Measurements from ENCODE around the gene DIAPH1.

DIAPH1 gene

DNA sequence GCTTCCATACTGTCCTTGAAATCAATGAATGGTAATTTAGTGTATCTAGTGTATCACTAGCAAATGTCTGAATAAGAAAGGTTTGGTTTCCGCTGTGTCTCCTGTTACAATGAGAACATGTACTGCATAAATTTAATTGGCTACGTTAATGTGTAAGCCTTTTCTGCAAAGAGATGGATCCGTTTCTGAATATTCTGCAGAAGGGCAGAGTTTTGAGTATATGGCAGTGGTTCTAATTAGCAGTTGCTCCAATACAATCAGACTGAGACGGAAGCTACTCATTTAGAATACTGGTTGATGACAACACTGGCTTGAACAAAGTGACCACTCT, 134.5 kb downstream of the DIAPH1 start:
- DNase-seq (ENCODE audit: low spot score) = no peak

DNA sequence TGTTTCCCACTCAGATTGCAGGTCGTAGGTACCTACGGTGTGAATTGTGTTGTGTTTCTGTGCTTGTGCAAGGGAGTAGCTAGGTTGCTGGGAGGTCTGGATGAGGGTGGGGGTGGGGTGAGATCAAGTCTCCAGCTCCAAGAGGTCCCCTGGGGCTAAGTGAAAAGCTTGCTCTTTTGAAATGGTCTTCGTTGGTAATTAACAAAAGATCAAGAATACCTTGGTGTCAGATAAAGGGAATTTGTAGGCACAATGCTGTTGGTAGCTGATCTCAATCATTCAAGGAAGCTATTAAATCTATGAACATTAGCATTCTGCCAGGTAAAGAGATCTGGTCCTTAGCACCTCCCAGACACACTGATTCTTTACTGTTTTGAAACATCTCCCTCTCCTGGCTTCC, 134.9 kb downstream of the DIAPH1 start:
- no peak for DNase-seq (ENCODE audit: low spot score)

DNA sequence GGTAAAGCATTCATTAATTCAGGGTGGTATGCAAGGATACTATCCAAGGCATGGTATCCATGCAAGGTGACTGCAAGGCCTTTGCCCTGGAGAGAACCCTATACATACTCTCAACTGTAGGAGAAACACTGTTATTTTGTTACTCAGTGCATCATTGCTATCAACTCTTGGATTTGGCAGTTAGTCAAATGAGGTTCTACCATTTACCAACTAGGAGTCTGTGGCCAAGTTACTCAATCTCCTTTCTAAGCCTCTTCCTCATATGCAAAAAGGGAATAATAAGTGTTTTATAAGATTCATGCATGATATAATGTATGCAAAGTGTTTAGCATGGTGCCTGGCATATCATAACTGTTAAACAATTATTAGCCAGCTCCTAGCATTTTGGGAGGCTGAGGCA, 139.0 kb downstream of the DIAPH1 start:
- DNase-seq (ENCODE audit: low spot score) = no peak

DNA sequence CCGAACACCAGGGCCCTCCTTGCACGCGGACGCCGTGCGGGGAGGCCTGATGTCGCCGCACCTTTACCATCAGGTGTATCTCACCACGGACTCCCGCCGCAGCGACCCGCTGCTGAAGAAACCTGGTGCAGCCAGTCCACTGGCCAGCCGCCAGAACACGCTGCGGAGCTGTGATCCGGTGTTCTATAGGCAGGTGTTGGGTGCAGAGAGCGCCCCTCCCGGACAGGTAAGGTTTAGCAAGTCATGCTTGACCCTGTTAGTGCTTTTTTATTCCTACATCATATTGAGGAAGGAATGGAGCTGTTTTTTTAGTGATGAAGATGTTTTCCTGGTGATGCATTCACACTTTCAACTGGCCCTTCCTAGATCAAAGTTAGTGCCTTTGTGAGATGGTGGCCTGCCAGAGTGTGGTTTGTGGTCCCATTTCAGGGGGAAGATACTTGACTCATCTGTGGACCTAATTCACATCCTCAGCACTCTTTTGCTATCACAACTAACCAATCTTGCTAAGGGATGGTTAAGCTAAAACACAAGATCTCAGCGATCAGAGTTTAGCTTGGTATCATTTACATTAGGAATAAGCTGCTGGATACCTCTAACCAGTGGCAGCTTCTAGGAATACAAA, 140.4 kb downstream of the DIAPH1 start:
- no peak for DNase-seq (ENCODE audit: low spot score)

DNA sequence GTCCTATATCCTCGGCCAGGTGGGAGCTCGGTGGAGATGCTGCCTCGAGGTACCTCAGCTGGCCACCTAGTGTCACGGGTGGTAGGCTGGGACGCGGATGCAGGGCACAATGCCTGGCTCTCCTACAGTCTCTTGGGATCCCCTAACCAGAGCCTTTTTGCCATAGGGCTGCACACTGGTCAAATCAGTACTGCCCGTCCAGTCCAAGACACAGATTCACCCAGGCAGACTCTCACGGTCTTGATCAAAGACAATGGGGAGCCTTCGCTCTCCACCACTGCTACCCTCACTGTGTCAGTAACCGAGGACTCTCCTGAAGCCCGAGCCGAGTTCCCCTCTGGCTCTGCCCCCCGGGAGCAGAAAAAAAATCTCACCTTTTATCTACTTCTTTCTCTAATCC, 141.0 kb downstream of the DIAPH1 start:
- DNase-seq (ENCODE audit: low spot score) = no peak

DNA sequence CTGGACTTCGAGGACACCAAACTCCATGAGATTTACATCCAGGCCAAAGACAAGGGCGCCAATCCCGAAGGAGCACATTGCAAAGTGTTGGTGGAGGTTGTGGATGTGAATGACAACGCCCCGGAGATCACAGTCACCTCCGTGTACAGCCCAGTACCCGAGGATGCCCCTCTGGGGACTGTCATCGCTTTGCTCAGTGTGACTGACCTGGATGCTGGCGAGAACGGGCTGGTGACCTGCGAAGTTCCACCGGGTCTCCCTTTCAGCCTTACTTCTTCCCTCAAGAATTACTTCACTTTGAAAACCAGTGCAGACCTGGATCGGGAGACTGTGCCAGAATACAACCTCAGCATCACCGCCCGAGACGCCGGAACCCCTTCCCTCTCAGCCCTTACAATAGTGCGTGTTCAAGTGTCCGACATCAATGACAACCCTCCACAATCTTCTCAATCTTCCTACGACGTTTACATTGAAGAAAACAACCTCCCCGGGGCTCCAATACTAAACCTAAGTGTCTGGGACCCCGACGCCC, 141.7 kb downstream of the DIAPH1 start:
- DNase-seq (ENCODE audit: low spot score) = no peak

DNA sequence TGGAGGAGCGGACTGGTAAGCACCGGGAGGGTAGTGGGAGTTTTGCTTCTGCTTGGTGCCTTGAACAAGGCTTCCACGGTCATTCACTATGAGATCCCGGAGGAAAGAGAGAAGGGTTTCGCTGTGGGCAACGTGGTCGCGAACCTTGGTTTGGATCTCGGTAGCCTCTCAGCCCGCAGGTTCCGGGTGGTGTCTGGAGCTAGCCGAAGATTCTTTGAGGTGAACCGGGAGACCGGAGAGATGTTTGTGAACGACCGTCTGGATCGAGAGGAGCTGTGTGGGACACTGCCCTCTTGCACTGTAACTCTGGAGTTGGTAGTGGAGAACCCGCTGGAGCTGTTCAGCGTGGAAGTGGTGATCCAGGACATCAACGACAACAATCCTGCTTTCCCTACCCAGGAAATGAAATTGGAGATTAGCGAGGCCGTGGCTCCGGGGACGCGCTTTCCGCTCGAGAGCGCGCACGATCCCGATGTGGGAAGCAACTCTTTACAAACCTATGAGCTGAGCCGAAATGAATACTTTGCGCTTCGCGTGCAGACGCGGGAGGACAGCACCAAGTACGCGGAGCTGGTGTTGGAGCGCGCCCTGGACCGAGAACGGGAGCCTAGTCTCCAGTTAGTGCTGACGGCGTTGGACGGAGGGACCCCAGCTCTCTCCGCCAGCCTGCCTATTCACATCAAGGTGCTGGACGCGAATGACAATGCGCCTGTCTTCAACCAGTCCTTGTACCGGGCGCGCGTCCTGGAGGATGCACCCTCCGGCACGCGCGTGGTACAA, 142.5 kb downstream of the DIAPH1 start:
- DNase-seq (ENCODE audit: low spot score) = peak; percentile 62

DNA sequence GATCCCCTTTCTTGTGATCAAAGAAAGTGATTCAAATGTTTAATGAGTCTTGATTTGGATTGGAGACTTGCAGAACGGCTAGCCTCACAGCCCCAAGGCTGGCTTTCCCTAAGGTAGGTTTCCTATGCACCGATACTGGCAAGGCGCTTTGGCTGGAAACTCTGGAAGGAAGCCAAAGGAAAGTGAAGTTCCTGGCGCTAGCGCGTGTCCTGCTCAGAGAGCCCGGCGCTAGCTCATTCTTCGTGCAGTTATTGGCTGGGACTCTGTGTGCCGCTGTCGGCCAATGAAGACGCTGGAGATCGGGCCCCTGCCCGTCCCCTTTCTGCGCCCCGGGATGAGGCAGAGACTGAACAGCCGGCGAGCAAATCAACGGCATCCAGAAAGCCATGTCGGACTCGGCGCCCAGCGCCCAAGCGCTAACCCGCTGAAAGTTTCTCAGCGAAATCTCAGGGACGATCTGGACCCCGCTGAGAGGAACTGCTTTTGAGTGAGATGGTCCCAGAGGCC, 143.1 kb downstream of the DIAPH1 start, which contains the start of gene PCDHGC3:
TSS of gene PCDHGC3 (plus strand) at position 342 of the 507 bp plus-strand sequence. CDS start at position 493, 151 bp downstream.
- peak; percentile 92 for DNase-seq (ENCODE audit: low spot score)

DNA sequence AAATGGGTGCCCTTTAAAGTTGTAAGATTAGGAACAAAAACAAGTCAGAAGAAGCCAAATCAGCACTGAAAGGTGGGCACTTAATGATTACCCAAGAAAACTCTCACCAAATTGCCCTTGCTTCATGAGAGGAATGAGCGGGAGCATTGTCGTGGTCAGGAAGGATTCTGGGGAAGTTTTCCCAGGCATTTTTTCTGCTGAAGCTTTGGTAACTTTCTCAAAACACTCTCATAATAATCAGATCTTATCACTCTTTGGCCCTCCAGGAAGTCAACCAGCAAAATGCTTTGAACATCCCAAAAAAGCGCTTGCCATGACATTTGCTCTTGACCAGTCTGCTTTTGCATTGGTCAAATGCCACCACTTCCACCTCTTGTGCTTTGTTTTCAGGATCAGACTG, 153.4 kb downstream of the DIAPH1 start:
- DNase-seq (ENCODE audit: low spot score) = no peak
